Smooth muscle cell (in vitro differentiated cells): ENCODE measurements around the gene MAPK14. TPM values are rescaled to one million over a fixed set of nuclear protein-coding genes. Genes with fewer than 3 reads are reported as not detected.
"Not testable (repeated sequence)": the region's sequence is repeated elsewhere in the genome, so short reads cannot be mapped to it uniquely, and the experiment has no call there.

ENCODE experiments used
- DNase-seq: peaks from one replicate; lab custom pipeline; 2025; ENCODE audit not compliant: unreplicated experiment; lab: John Stamatoyannopoulos, UW
- H2AFZ ChIP-seq: fragments of 200-600 bp; sonication (generic); 2 replicates; pipeline ENCODE4 v1.6.0; 2016; ENCODE audit warnings: antibody characterized with exemption, low read depth, mild to moderate bottlenecking
- H3F3A ChIP-seq: fragments of 200-600 bp; sonication (generic); 2 replicates; pipeline ENCODE4 v1.6.0; 2017; ENCODE audit warnings: antibody characterized with exemption, low read depth
- H3K27ac ChIP-seq: fragments of 200-600 bp; sonication (generic); 2 replicates; pipeline ENCODE4 v1.5.1; 2016; ENCODE audit warnings: low read depth, mild to moderate bottlenecking
- H3K27me3 ChIP-seq: fragments of 200-600 bp; sonication (generic); 2 replicates; pipeline ENCODE4 v1.6.1; 2016; ENCODE audit warnings: low read depth, mild to moderate bottlenecking
- H3K36me3 ChIP-seq: fragments of 200-600 bp; sonication (generic); 2 replicates; pipeline ENCODE4 v1.5.1; 2016; ENCODE audit warnings: low read depth
- H3K4me1 ChIP-seq: fragments of 200-600 bp; sonication (generic); 2 replicates; pipeline ENCODE4 v1.5.1; 2016; ENCODE audit warnings: low read depth
- H3K4me2 ChIP-seq: fragments of 200-600 bp; sonication (generic); 2 replicates; pipeline ENCODE4 v1.6.0; 2016; ENCODE audit warnings: mild to moderate bottlenecking
- H3K4me3 ChIP-seq: fragments of 200-600 bp; sonication (generic); 2 replicates; pipeline ENCODE4 v1.5.1; 2016; ENCODE audit warnings: mild to moderate bottlenecking
- H3K79me2 ChIP-seq: fragments of 200-600 bp; sonication (generic); 2 replicates; pipeline ENCODE4 v1.6.0; 2016; ENCODE audit warnings: low read depth, mild to moderate bottlenecking
- H3K9ac ChIP-seq: fragments of 200-600 bp; sonication (generic); 2 replicates; pipeline ENCODE4 v1.6.0; 2016; ENCODE audit warnings: low read depth
- H3K9me3 ChIP-seq: fragments of 200-600 bp; sonication (generic); replicated peaks from 2 replicates; pipeline ENCODE4 v1.5.1; 2016; ENCODE audit warnings: low read depth
- H4K20me1 ChIP-seq: fragments of 200-600 bp; sonication (generic); 2 replicates; pipeline ENCODE4 v1.6.0; 2016; ENCODE audit warnings: low read depth
- CTCF ChIP-seq: fragments of 200-600 bp; sonication (generic); IDR thresholded peaks from 2 replicates; pipeline ENCODE4 v1.5.1; 2017; ENCODE audit warnings: borderline replicate concordance, mild to moderate bottlenecking, antibody characterized with exemption; ENCODE audit not compliant: insufficient read depth, poor library complexity, severe bottlenecking
- WGBS: methylation state at CpG from one replicate; pipeline ENCODE4 v1.1.7; 2016; ENCODE audit warnings: low lambda C conversion rate; 5-methylcytosine and 5-hydroxymethylcytosine counted together
- polyA plus RNA-seq: library from polyadenylated mRNA; unstranded; fragments of >200 nt; fragmentation: Nextera tagmentation; extraction: Ambion mirVana; gene quantifications from 2 replicates; pipeline ENCODE4 v1.2.1, GENCODE V29; 2016
- total RNA-seq: library from RNA; depleted of rRNA; stranded (reverse); fragments of >200 nt; gene quantifications from 2 replicates; pipeline ENCODE4 v1.2.3, GENCODE V29; 2014

MAPK14 gene
- total and polyA plus RNA-seq, 2 experiments from 2014 or later = 28.0 to 62.8 TPM

GRCh38 chr6:36079601-36080000 is 52.0 kb downstream of the MAPK14 start:
- H3K79me2 ChIP-seq = peaks cover 19% of the 10 kb centered on the region
- no peak overlapping the region for H2AFZ ChIP-seq
- no peak for DNase-seq
- H3K9me3 ChIP-seq = no peaks in the 10 kb centered on the region
- H3K4me3 ChIP-seq = no peak overlapping the region
- H3K36me3 ChIP-seq = peaks cover 49% of the 10 kb centered on the region
- no peak overlapping the region for H3K4me2 ChIP-seq
- WGBS = 93% methylated on average over 2 of the region's 2 CpGs
- no peak overlapping the region for H3K27ac ChIP-seq
- H3K27me3 ChIP-seq = no peaks in the 10 kb centered on the region
- TF ChIP-seq CTCF = no peak
- H3K9ac ChIP-seq = no peak overlapping the region
- peaks cover 19% of the 10 kb centered on the region for H4K20me1 ChIP-seq
- no peaks in the 10 kb centered on the region for H3K4me1 ChIP-seq
- no peaks in the 10 kb centered on the region for H3F3A ChIP-seq

- Histone ChIP-seq H2AFZ (no peak overlapping the region), H3K4me2 (no peak overlapping the region), H3K36me3 (peaks cover 49% of the 10 kb centered on the region), H3K4me3 (no peak overlapping the region), H3K27ac (no peak overlapping the region), H3F3A (no peaks in the 10 kb centered on the region), H3K9me3 (no peaks in the 10 kb centered on the region), H3K79me2 (peaks cover 23% of the 10 kb centered on the region), H3K9ac (no peak overlapping the region), H3K27me3 (no peaks in the 10 kb centered on the region), H3K4me1 (no peaks in the 10 kb centered on the region), H4K20me1 (no peaks in the 10 kb centered on the region)
- TF ChIP-seq CTCF = no peak
- 95% methylated on average over 1 of the region's 1 CpG for WGBS
- no peak for DNase-seq
Measured at GRCh38 chr6:36082318-36082717, 54.7 kb downstream of the MAPK14 start.

GRCh38 chr6:36083446-36083845 is 55.8 kb downstream of the MAPK14 start:
- Histone ChIP-seq H3K79me2 (peaks cover 20% of the 10 kb centered on the region), H4K20me1 (no peaks in the 10 kb centered on the region), H3K4me1 (no peaks in the 10 kb centered on the region), H3K4me3 (no peak overlapping the region), H3K4me2 (no peak overlapping the region), H3K9me3 (no peaks in the 10 kb centered on the region), H3K27ac (no peak overlapping the region), H3K9ac (no peak overlapping the region), H2AFZ (no peak overlapping the region), H3K27me3 (no peaks in the 10 kb centered on the region), H3F3A (peaks cover 9% of the 10 kb centered on the region), H3K36me3 (peaks cover 49% of the 10 kb centered on the region)
- no peak for TF ChIP-seq CTCF
- no peak for DNase-seq
- 32% methylated on average over 3 of the region's 3 CpGs for WGBS

- WGBS = 93% methylated on average over 5 of the region's 5 CpGs
- H3K36me3 ChIP-seq, H3K4me3 ChIP-seq, H3K4me2 ChIP-seq, DNase-seq, H2AFZ ChIP-seq, H3K9me3 ChIP-seq, H4K20me1 ChIP-seq, H3K79me2 ChIP-seq, H3K9ac ChIP-seq, H3K4me1 ChIP-seq, H3K27me3 ChIP-seq, H3K27ac ChIP-seq: not testable (repeated sequence)
- H3F3A ChIP-seq = peaks cover 19% of the 10 kb centered on the region
Measured at GRCh38 chr6:36088204-36088603, 60.6 kb downstream of the MAPK14 start.
